Smooth muscle cell of the brain vasculature (primary cell): Measurements from ENCODE around the gene CTDSPL2.
"Not testable (repeated sequence)": the region's sequence is repeated elsewhere in the genome, so short reads cannot be mapped to it uniquely, and the experiment has no call there.

Experiments
- DNase-seq: peaks from one replicate; pipeline ENCODE4 v3.0.0-alpha.2; 2012; ENCODE audit warnings: low read depth, low spot score

CTDSPL2 gene

GRCh38 chr15:44482090-44482489 is 54.7 kb downstream of the CTDSPL2 start:
- no peak for DNase-seq

GRCh38 chr15:44485880-44486279 is 58.5 kb downstream of the CTDSPL2 start:
- no peak for DNase-seq

GRCh38 chr15:44489464-44489863 is 62.0 kb downstream of the CTDSPL2 start:
- DNase-seq: peak; percentile 70

GRCh38 chr15:44490622-44491021 is 63.2 kb downstream of the CTDSPL2 start:
- no peak for DNase-seq

GRCh38 chr15:44492040-44492439 is 64.6 kb downstream of the CTDSPL2 start:
- DNase-seq: no peak

GRCh38 chr15:44492672-44493071 is 65.2 kb downstream of the CTDSPL2 start:
- no peak for DNase-seq

- DNase-seq: no peak
Measured at GRCh38 chr15:44495562-44495961, 68.1 kb downstream of the CTDSPL2 start.

GRCh38 chr15:44500555-44500954 is 73.1 kb downstream of the CTDSPL2 start:
- DNase-seq: no peak

GRCh38 chr15:44501768-44502366 is 74.4 kb downstream of the CTDSPL2 start:
- peak; percentile 9 for DNase-seq

- no peak for DNase-seq
Measured at GRCh38 chr15:44516436-44516835, 89.0 kb downstream of the CTDSPL2 start.

- no peak for DNase-seq
Measured at GRCh38 chr15:44519537-44519936, 92.1 kb downstream of the CTDSPL2 start.

GRCh38 chr15:44525018-44525417 is 97.6 kb downstream of the CTDSPL2 start:
- no peak for DNase-seq

GRCh38 chr15:44527241-44527640 is 99.8 kb downstream of the CTDSPL2 start:
- no peak for DNase-seq

GRCh38 chr15:44529864-44530604 is 102.6 kb downstream of the CTDSPL2 start:
- no peak for DNase-seq

- no peak for DNase-seq
Measured at GRCh38 chr15:44530653-44531052, 103.2 kb downstream of the CTDSPL2 start.

- not testable (repeated sequence) for DNase-seq
Measured at GRCh38 chr15:44532275-44532674, 104.8 kb downstream of the CTDSPL2 start.

- no peak for DNase-seq
Measured at GRCh38 chr15:44532689-44533088, 105.3 kb downstream of the CTDSPL2 start.

- no peak for DNase-seq
Measured at GRCh38 chr15:44535092-44535491, 107.7 kb downstream of the CTDSPL2 start.

GRCh38 chr15:44535523-44536301 is 108.3 kb downstream of the CTDSPL2 start:
- DNase-seq: no peak

- DNase-seq: no peak
Measured at GRCh38 chr15:44536302-44536961, 109.0 kb downstream of the CTDSPL2 start.

- peak; percentile 91 for DNase-seq
Measured at GRCh38 chr15:44536962-44537734, 109.7 kb downstream of the CTDSPL2 start, which contains the start of gene EIF3J. EIF3J (plus strand) TSS chr15:44537147; CDS start chr15:44537195, 48 bp downstream.
